ENCODE data around the gene FHAD1. TPM values are rescaled to one million over a fixed set of nuclear protein-coding genes. Genes with fewer than 3 reads are reported as not detected.

The FHAD1 gene
- total and polyA plus RNA-seq, 10 of the 15 experiments (the other 5 are each of a cell fraction or from before 2014, with no cell fraction given), result 0.09 to 1.0 (median 0.32) TPM; not detected in 2

DNA sequence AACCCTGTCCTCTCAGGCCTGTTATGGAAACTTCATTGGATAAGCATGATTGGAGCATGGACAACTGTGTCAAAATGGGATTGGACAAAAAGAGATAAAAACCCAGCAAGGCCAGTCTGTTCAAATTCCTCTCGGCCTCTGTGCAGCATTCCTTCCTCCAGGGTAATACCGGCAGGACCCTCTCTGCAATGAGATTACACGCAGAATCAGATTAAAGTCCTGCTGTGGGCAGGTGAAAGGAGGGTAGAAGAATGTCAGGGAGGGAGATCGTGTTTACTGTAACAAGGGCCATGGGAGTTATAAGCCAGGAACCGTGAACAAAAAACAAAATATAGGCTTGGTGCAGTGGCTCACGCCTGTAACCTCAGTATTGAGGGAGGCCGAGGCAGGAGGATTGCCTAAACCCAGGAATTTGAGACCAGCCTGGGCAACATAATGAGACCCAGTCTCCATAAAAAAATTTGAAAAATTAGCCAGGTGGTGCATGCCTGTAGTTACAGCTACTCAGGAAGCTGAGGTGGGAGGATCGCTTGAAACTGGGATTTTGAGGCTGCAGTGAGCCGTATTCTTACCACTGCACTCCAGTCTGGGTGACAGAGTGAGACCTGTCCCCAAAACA is 157.0 kb downstream of the FHAD1 start:
- BruUV-seq (replicated peaks), result no TSS peak
- no peak overlapping the region for H3K27ac ChIP-seq (ENCODE audit: control insufficient read depth, insufficient read depth)
- POLR2A ChIA-PET, result interaction anchor here (0.8 to 0.9 kb wide), 2 partner anchors 8 to 9 kb away, joined by 3 read pairs; no protein-coding TSS in a partner anchor
- H3K79me2 ChIP-seq (ENCODE audit: control insufficient read depth, insufficient read depth, low read length), result no peaks in the 10 kb centered on the region
- no peak for ATAC-seq
- FAIRE-seq, result no peak
- H3K4me3 ChIP-seq, result no peak overlapping the region
- no peaks in the 10 kb centered on the region; the same call in 2 of the 3 replicates for H3K9me3 ChIP-seq (replicated peaks; ENCODE audit: control insufficient read depth, insufficient read depth, low read length)
- SMC1A ChIA-PET (ENCODE audit: uncharacterized antibody, unreplicated experiment), result no interaction called here
- H3K36me3 ChIP-seq (ENCODE audit: control insufficient read depth in 2 of 2, insufficient read depth in 2 of 2, low read length in 1 of 2), result no peaks in the 10 kb centered on the region
- RAD21 ChIA-PET (ENCODE audit: unreplicated experiment), result no interaction called here
- H4K20me1 ChIP-seq (ENCODE audit: control insufficient read depth, insufficient read depth), result no peaks in the 10 kb centered on the region
- peaks cover 1% of the 10 kb centered on the region; the same call in 1 of the 2 replicates for H3K4me1 ChIP-seq (ENCODE audit: control insufficient read depth, insufficient read depth, low read length)
- CTCF ChIA-PET, result interaction anchor here (2.9 kb wide), 1 partner anchor 27 kb away, joined by 8 read pairs; no protein-coding TSS in a partner anchor
- no peak overlapping the region for H2AFZ ChIP-seq (ENCODE audit: control insufficient read depth, low read depth, low read length)
- 70% methylated on average over 9 of the region's 9 CpGs for WGBS (ENCODE audit: insufficient coverage, insufficient replicate concordance, low lambda C conversion rate, missing lambda C conversion rate)
- H3K4me2 ChIP-seq (ENCODE audit: control insufficient read depth, insufficient read depth), result no peak overlapping the region
- H3K9ac ChIP-seq (ENCODE audit: control insufficient read depth, insufficient read depth, low read length), result no peak overlapping the region
- intact Hi-C loops (cut with micrococcal nuclease; ENCODE audit: unreplicated experiment), result no loop called here
- no peak for DNase-seq (ENCODE audit: low read depth, low spot score)
- in situ Hi-C loops (cut with MboI), result no loop called here
- TF ChIP-seq ZNF274 (IDR thresholded peaks at IDR 0.05; ENCODE audit: insufficient read depth, insufficient read length), result no peak
- no peak for TF ChIP-seq SUZ12 (IDR thresholded peaks at IDR 0.05; ENCODE audit: unreplicated experiment)
- TF ChIP-seq YBX1 (IDR thresholded peaks at IDR 0.05), result no peak
- no peak for TF ChIP-seq CHD1 (IDR thresholded peaks at IDR 0.05; ENCODE audit: low read depth, low read length)
- TF ChIP-seq HDAC2 (IDR thresholded peaks at IDR 0.05), result no peak
- TF ChIP-seq TCF12 (IDR thresholded peaks at IDR 0.05; ENCODE audit: low read depth, low read length), result no peak
- no peak for TF ChIP-seq MEF2A (IDR thresholded peaks at IDR 0.05; ENCODE audit: insufficient read depth, low read depth, low read length)
- TF ChIP-seq BHLHE40 (IDR thresholded peaks at IDR 0.05; ENCODE audit: borderline replicate concordance in 1 of 2, low read depth in 2 of 2, low read length in 1 of 2), result no peak
- no peak for TF ChIP-seq LARP7 (IDR thresholded peaks at IDR 0.05)
- no peak for TF ChIP-seq NBN (IDR thresholded peaks at IDR 0.05)
- no peak for TF ChIP-seq BCL11A (IDR thresholded peaks at IDR 0.05; ENCODE audit: low read depth, low read length)
- TF ChIP-seq, protein P1, sequence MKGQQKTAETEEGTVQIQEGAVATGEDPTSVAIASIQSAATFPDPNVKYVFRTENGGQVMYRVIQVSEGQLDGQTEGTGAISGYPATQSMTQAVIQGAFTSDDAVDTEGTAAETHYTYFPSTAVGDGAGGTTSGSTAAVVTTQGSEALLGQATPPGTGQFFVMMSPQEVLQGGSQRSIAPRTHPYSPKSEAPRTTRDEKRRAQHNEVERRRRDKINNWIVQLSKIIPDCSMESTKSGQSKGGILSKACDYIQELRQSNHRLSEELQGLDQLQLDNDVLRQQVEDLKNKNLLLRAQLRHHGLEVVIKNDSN (IDR thresholded peaks at IDR 0.05; ENCODE audit: borderline replicate concordance, extremely low read length, insufficient read depth, low read depth, low read length), result no peak
- no peak for TF ChIP-seq SIX5 (IDR thresholded peaks at IDR 0.05; ENCODE audit: low read depth, low read length, severe bottlenecking)
- no peak for TF ChIP-seq JUNB (IDR thresholded peaks at IDR 0.05)
- TF ChIP-seq, protein P2, sequence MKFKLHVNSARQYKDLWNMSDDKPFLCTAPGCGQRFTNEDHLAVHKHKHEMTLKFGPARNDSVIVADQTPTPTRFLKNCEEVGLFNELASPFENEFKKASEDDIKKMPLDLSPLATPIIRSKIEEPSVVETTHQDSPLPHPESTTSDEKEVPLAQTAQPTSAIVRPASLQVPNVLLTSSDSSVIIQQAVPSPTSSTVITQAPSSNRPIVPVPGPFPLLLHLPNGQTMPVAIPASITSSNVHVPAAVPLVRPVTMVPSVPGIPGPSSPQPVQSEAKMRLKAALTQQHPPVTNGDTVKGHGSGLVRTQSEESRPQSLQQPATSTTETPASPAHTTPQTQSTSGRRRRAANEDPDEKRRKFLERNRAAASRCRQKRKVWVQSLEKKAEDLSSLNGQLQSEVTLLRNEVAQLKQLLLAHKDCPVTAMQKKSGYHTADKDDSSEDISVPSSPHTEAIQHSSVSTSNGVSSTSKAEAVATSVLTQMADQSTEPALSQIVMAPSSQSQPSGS (IDR thresholded peaks at IDR 0.05; ENCODE audit: low read length), result no peak
- no peak for TF ChIP-seq GABPA (IDR thresholded peaks at IDR 0.05; ENCODE audit: low read depth)
- H3K27me3 ChIP-seq (replicated peaks in 1 of 2; ENCODE audit: control insufficient read depth in 2 of 2, insufficient read depth in 2 of 2, low read length in 1 of 2), result peaks cover 0 to 1% of the 10 kb centered on the region in 2 experiments; a peak in 1 of 4 replicates
